ENCODE data around the gene ZNF182. TPM values are rescaled to one million over a fixed set of nuclear protein-coding genes. Genes with fewer than 3 reads are reported as not detected.
"Not testable (repeated sequence)": the region's sequence is repeated elsewhere in the genome, so short reads cannot be mapped to it uniquely, and the experiment has no call there.

ZNF182 gene
- total RNA-seq, 2 experiments from 2014 or later = 12.2 to 12.3 TPM

DNA sequence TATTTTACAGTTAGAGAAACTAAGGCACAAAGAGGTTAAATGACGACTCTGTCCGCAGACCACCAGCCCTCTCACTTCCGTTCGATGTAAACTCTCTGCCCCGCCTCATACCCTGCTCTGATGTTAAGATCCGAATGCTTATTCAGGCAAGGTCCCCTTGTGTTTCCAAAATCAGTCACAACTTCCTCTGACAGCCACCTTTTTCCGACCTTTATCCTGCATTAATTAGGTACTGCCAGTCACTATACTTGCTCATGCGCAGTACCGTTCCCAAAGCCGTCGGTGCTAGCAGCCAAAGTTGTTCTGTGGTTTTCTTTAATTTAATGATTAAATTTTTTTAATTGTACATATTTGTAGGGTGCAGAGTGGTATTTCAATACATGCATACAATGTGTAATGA is 16.7 kb upstream of the ZNF182 start:
- H3K4me3 Mint-ChIP-seq = peak overlapping the region; percentile 19
- POLR2A ChIA-PET, H3K4me1 Mint-ChIP-seq: not testable (repeated sequence)

DNA sequence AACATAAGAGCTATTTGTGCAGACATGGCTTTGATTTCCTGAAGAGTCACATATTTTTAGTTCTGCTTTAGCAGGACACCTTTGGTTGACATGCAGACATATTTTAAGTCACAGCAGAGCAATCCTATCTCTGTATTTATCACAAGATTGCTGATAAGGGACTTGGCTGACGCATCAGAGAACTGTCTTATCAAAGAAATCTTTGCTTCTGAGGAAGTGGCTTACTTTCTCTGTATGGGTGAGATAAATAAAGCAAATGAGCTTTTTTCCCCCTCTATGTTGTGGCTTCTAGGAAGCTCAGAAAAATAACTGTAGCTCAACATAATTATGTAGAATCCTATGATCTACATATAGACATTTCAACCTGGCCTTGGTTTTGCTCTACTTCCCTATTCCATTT is 16.1 kb upstream of the ZNF182 start:
- H3K36me3 Mint-ChIP-seq, POLR2A ChIA-PET, DNase-seq, H3K27me3 Mint-ChIP-seq, H3K4me1 Mint-ChIP-seq, H3K9me3 Mint-ChIP-seq, H3K4me3 Mint-ChIP-seq: not testable (repeated sequence)
- peak overlapping the region; percentile 99 for H3K27ac Mint-ChIP-seq
- ATAC-seq (ENCODE audit: low read depth) = peak; percentile 51

More for the DNA sequence above, 16.7 kb upstream of the ZNF182 start:
- not testable (repeated sequence) for H3K9me3 Mint-ChIP-seq, H3K36me3 Mint-ChIP-seq, H3K27me3 Mint-ChIP-seq, DNase-seq
- H3K27ac Mint-ChIP-seq = peak overlapping the region; percentile 99
- ATAC-seq (ENCODE audit: low read depth) = peak; percentile 70

- ATAC-seq (ENCODE audit: low read depth); H3K27me3 Mint-ChIP-seq; H3K36me3 Mint-ChIP-seq; H3K9me3 Mint-ChIP-seq; H3K27ac Mint-ChIP-seq; POLR2A ChIA-PET; H3K4me1 Mint-ChIP-seq; H3K4me3 Mint-ChIP-seq; DNase-seq: not testable (repeated sequence)
Observed at GRCh38 chrX:48016583-48017310, 13.0 kb upstream of the ZNF182 start.

- H3K27ac Mint-ChIP-seq; H3K36me3 Mint-ChIP-seq; H3K4me1 Mint-ChIP-seq; DNase-seq; H3K27me3 Mint-ChIP-seq; POLR2A ChIA-PET; ATAC-seq (ENCODE audit: low read depth); H3K4me3 Mint-ChIP-seq; H3K9me3 Mint-ChIP-seq: not testable (repeated sequence)
Observed at GRCh38 chrX:48009445-48009960, 5.7 kb upstream of the ZNF182 start.

GRCh38 chrX:48006688-48007087 is 2.9 kb upstream of the ZNF182 start, which contains the start of gene SPACA5:
Gene SPACA5, plus strand, starts transcription at chrX:48006988. Its CDS starts 815 bp downstream, at chrX:48007803.
- H3K9me3 Mint-ChIP-seq; POLR2A ChIA-PET; H3K27me3 Mint-ChIP-seq; H3K36me3 Mint-ChIP-seq; H3K4me1 Mint-ChIP-seq; H3K4me3 Mint-ChIP-seq; ATAC-seq (ENCODE audit: low read depth); H3K27ac Mint-ChIP-seq; DNase-seq: not testable (repeated sequence)

DNA sequence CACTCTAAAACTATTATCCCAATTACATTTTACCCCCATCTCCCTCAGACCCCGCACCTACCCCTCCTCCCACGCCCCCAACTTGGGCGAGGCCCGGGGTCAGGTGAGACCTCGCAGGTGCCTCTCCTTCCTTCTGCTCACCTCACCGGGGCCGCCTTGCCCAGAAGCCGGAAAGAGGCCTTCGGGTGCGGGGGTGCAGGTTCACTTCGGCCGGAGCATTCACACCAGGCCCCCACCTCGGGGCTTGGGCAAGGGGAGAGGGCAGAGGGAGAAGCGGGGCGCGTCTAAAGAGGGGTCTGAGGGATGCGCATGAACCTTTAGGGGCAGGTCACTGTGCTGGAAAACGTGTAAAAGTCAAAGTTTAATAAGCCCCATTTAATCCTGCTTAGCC is 427 bp downstream of the ZNF182 start:
- Mint-ChIP-seq H3K36me3 (peaks cover 27% of the 10 kb centered on the region), H3K4me1 (peaks cover 17% of the 10 kb centered on the region), H3K4me3 (peak overlapping the region; percentile 95), H3K27ac (peak overlapping the region; percentile 99), H3K27me3 (no peaks in the 10 kb centered on the region), H3K9me3 (peaks cover 2% of the 10 kb centered on the region)
- POLR2A ChIA-PET = no interaction called here
- DNase-seq (peak; percentile 50), ATAC-seq (ENCODE audit: low read depth) (peak; percentile 16)

GRCh38 chrX:48002929-48003328 is 860 bp downstream of the ZNF182 start:
- POLR2A ChIA-PET = no interaction called here
- ATAC-seq (ENCODE audit: low read depth) = no peak

GRCh38 chrX:48002319-48002718 is 1.5 kb downstream of the ZNF182 start:
- peaks cover 17% of the 10 kb centered on the region for H3K4me1 Mint-ChIP-seq
- H3K27me3 Mint-ChIP-seq = no peaks in the 10 kb centered on the region
- POLR2A ChIA-PET = no interaction called here
- peaks cover 37% of the 10 kb centered on the region for H3K36me3 Mint-ChIP-seq
- H3K9me3 Mint-ChIP-seq = peaks cover 2% of the 10 kb centered on the region
- H3K4me3 Mint-ChIP-seq = peak overlapping the region; percentile 68
- H3K27ac Mint-ChIP-seq = peak overlapping the region; percentile 45
- DNase-seq = no peak
- no peak for ATAC-seq (ENCODE audit: low read depth)

More at GRCh38 chrX:48002929-48003328, 860 bp downstream of the ZNF182 start:
- Mint-ChIP-seq H3K27me3 (no peaks in the 10 kb centered on the region), H3K4me1 (peaks cover 17% of the 10 kb centered on the region), H3K36me3 (peaks cover 31% of the 10 kb centered on the region), H3K4me3 (peak overlapping the region; percentile 95), H3K27ac (peak overlapping the region; percentile 48), H3K9me3 (peaks cover 2% of the 10 kb centered on the region)
- DNase-seq = no peak

GRCh38 chrX:48001260-48001659 is 2.5 kb downstream of the ZNF182 start:
- Mint-ChIP-seq H3K27me3 (no peaks in the 10 kb centered on the region), H3K9me3 (peaks cover 3% of the 10 kb centered on the region), H3K27ac (no peak overlapping the region), H3K36me3 (peaks cover 47% of the 10 kb centered on the region), H3K4me1 (peaks cover 17% of the 10 kb centered on the region), H3K4me3 (peak overlapping the region; percentile 22)
- ATAC-seq (ENCODE audit: low read depth) = no peak
- POLR2A ChIA-PET = no interaction called here
- no peak for DNase-seq

DNA sequence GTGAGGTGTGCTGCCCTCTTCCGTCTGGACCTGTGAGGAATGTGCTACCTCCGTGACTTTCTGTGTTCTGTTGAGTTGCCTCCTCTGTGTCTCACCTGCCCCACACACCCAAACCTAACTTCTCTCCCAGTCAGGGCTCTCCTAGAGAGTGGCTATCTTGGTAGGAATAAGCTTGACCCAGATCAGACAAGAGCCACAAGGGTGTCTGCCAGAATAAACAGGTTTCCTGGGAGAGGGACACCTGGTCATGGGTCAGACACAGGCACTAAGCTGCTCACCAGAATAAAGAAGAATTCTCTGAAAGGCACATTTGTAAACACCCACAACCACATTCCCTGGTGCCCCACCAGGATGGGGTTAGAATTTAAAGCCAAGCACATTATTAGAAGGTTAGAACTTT is 11.1 kb downstream of the ZNF182 start:
- POLR2A ChIA-PET = no interaction called here
- Mint-ChIP-seq H3K4me1 (peaks cover 6% of the 10 kb centered on the region), H3K36me3 (peaks cover 84% of the 10 kb centered on the region), H3K27me3 (no peaks in the 10 kb centered on the region), H3K4me3 (peak overlapping the region; percentile 22), H3K27ac (peak overlapping the region; percentile 71), H3K9me3 (peaks cover 12% of the 10 kb centered on the region)
- no peak for ATAC-seq (ENCODE audit: low read depth)
- DNase-seq = no peak

DNA sequence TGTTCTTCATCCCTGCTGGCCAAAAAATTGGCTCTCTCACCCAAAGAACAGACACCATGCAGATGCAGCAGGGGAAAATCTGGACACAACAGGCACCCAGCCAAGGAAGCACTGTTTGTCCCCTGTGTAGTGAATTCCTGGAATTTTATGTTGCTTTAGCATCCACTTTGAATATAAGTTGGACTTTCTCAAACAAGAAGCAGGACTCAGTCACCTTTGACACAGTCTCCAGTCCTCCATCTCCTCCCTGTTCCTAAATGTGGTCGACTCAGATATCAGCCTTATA is 11.8 kb downstream of the ZNF182 start:
- ATAC-seq (ENCODE audit: low read depth) = no peak
- Mint-ChIP-seq H3K9me3 (peaks cover 13% of the 10 kb centered on the region), H3K27ac (peak overlapping the region; percentile 75), H3K27me3 (no peaks in the 10 kb centered on the region), H3K36me3 (peaks cover 84% of the 10 kb centered on the region), H3K4me3 (no peak overlapping the region), H3K4me1 (peaks cover 6% of the 10 kb centered on the region)
- no peak for DNase-seq
- POLR2A ChIA-PET = no interaction called here

- H3K4me3 Mint-ChIP-seq = no peak overlapping the region
- peaks cover 13% of the 10 kb centered on the region for H3K9me3 Mint-ChIP-seq
- H3K4me1 Mint-ChIP-seq = peaks cover 6% of the 10 kb centered on the region
- DNase-seq (no peak), ATAC-seq (ENCODE audit: low read depth) (no peak)
- peaks cover 84% of the 10 kb centered on the region for H3K36me3 Mint-ChIP-seq
- H3K27ac Mint-ChIP-seq = peak overlapping the region; percentile 75
- no peaks in the 10 kb centered on the region for H3K27me3 Mint-ChIP-seq
- POLR2A ChIA-PET = no interaction called here
Observed at GRCh38 chrX:47991263-47992094, 12.3 kb downstream of the ZNF182 start.

GRCh38 chrX:47976254-47977151 is 27.3 kb downstream of the ZNF182 start:
- H3K4me1 Mint-ChIP-seq = no peaks in the 10 kb centered on the region
- no peaks in the 10 kb centered on the region for H3K27me3 Mint-ChIP-seq
- POLR2A ChIA-PET = no interaction called here
- H3K4me3 Mint-ChIP-seq = no peak overlapping the region
- H3K9me3 Mint-ChIP-seq = peaks cover 30% of the 10 kb centered on the region
- no peak overlapping the region for H3K27ac Mint-ChIP-seq
- ATAC-seq (ENCODE audit: low read depth) (no peak), DNase-seq (no peak)
- H3K36me3 Mint-ChIP-seq = peaks cover 76% of the 10 kb centered on the region

Data from activated naive CD8-positive, alpha-beta T cell treated with anti-CD3 and anti-CD28 coated beads, Interleukin-2, amount 10 ng/mL, durations not matched to agents 7 days and 5 days (primary cell).